Raji (cell line): Measurements from ENCODE around the gene ARHGAP26.

Experiments used
- POLR2A ChIP-seq: IDR thresholded peaks from 2 replicates; pipeline ENCODE4 v1.6.1; 2011; ENCODE audit warnings: low read depth, low read length, control low read depth; ENCODE audit not compliant: insufficient read depth

The ARHGAP26 gene

DNA sequence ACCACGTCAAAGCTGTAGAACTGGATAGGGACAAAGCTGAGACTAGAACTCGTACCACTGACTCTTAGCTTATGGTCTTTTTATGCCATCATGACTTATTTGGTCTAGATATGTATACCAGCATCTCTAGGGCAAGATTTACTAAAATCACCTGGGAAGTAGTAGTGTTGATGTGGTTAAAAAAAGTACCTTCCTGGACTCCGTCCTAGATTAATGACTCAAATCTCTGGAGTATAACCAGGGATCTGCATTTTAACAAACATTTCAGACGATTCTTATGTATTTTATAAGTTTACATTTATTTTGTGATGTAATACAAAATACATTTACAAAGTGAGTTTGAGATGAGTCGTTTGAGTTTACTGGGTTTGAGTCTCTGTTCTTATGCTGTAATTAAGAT, 68.7 kb downstream of the ARHGAP26 start:
- TF ChIP-seq POLR2A: no peak

DNA sequence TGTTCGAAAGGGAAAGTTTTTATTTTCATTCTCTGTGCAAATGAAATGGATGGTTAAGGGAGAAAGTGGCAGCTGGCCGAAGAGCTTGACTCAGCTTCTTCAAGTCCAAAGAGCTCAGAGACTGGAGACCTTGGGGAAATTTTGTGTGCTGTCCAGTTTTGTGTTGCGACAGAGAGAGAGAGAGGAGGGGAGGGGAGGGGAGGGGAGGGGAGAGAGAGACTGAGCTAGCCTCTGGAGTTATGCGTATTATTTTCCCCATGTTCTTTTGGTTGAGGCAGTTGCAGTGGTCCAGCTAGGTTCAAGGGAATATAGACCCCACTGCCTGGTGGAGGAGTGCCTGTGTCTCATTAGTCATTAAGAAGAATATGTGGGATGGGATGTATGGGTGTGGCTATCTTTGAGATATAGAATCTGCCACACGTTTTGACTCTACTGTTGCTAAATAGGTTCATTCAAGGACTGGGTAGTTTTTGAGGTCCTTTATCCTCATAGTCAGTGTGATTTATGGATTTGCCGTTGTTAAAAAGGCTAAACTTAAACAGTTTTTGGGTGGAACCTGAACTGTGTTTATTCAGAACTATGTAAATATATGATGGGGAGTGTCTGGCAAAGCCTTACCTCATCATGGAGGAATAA, 69.7 kb downstream of the ARHGAP26 start:
- no peak for TF ChIP-seq POLR2A

DNA sequence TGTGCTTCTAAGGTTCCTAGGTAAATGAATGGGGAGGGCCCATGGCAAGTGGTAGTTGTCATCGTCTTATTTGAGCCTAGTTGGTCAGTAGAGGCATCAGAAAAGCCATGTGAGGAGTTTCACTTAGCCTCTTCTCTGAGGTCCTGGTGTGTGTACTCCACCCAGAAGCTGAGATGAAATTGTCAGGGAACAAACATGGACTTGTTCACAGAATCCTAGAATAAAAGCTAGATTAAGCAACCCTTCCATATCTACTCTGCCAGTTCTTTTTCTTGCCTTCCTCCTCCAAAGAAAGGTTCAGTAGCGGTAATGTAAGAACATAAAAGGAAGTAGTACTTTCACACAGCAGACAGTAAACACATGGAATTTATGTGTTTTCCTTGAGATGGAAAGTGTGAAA, 70.4 kb downstream of the ARHGAP26 start:
- TF ChIP-seq POLR2A: no peak

DNA sequence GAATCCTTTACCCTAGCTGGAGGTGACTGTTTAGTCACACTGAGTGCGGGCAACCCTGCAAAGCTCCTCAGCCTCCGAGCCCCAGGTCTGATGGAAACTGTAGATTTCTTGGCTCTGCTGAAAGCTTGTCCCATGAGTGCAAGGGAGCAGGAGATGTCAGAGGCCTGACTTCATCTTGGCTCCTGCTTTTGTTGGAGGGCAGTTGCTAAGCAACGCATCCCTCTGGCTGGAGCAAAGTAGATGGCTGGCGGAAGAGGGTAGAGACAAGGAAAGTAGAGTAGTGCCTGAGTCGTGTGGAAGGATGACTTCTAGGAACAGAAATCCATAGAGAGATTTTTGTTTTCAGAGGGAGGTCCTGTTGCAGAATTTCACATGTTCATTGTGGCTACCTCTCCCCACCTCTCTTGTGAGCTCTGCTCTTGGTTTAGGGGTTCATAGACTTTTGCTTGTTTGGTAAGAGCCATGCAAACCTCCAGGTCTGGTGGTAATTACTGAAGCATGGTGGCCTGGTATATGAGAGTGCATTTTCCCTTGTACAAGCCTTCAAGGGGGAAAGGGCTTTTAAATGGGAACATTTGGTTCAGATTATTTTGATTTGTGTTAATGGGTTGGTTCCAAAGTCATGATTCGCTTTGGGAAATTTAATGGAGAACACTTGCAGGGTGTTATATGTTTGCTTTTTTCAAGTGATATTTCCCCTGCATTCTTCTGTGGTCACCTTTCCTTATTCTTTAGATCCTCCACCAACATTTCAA, 71.5 kb downstream of the ARHGAP26 start:
- TF ChIP-seq POLR2A: no peak

DNA sequence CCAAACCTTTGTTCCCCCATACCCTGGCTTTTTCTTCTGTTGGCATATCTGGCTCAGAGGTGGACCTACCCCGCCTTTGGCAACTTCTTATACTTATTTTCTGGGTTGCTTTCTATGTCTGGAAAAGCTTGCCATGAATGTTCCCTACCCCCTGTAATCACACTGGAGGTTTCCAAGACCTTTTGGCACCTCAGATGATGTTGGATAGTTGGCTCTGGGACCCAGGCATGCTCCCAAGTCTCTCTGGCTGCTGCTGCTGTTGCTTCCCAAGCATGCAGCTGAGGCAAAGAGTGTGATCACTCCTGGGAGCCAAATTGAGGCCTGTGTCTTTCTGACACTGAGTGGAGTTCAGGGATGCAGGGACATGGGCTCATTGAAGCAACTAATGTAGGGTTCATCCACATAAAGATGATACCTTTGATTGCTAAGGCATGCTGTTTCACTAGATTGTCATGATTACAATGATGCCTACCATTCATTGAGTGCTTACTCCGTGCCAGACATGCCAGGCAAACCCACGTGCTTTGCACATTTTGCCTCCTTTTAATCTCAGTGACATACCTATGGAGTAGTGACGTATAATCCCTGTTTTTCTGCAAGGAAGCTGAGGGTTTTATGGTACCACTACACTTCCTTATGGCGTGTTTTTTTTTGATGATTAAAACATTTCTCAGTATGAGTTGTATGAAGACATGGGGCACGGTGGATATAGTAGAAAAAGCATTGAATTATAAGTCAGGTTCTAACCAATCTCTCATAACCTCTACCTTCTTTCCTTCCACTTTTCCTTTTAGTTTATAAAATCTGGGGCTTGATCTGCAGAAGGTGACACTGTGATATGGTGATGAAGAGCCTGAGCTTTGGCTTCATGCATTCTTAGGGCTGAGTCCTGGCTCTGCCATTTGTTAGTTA, 73.1 kb downstream of the ARHGAP26 start:
- TF ChIP-seq POLR2A: no peak

DNA sequence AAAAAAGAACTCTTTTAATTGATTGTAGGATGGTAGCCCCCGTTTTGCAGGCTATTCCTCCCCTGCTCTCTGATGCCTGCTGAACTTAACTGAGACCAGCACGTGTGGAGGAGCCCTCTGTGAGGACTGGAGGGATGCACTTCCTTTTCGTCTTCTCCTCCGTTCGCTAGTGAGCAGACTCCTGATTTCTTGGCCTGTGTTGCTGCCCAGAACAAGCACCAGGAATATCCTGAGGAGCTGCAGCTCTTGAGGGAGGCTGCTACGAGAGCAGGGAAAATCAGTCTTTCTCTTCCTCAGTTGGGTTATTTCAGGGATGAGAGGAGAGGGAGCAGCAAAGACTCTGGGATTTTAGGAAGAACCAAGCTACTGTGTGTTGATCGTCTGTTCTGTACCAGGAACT, 74.7 kb downstream of the ARHGAP26 start:
- TF ChIP-seq POLR2A: no peak

DNA sequence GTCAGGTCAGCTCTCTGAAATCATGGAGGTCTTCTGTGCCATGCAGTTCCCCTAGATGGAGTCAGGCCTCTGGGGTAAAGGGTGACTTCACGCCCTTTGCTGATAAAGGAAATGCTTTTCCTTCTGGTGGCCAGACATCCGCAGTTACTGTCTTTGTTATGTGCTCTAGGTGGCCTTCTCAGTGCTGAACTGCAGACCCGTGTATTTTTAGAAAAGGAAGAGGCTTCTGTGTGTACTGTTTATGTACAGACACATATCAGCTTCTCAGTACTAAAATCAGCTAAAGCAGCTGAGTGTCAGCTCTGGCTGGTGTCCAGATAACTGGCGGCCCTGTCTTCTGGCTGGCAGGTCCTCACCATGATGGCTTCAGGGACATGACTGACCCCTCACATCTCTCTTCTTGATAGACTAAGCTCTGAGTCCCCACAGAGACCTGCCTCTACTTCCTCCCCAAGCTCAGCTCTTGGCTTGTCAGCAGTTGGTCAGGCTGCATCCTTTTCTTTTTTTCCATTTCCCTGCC, 75.3 kb downstream of the ARHGAP26 start:
- TF ChIP-seq POLR2A: no peak

DNA sequence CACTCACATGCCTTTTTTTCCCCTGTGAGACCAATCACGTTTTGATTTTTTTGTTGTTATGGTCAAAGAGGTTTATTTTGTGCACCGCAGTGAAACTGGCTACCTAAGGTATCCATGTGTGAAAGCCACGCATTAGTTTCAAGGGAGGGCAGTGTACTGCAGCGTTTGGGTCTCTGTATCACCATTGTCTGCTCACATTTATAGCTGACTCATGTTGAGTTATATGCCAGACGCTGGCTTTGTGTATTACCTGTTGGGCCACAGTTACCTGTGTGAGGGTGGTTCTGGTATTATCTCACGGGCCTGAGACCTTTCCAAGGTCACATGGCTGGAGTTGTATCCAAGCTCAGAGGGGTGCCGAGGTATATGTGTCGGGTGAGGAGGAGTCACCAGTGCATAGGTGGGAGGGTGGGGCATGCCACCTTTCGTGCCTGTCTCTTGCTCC, 75.8 kb downstream of the ARHGAP26 start:
- TF ChIP-seq POLR2A: no peak

DNA sequence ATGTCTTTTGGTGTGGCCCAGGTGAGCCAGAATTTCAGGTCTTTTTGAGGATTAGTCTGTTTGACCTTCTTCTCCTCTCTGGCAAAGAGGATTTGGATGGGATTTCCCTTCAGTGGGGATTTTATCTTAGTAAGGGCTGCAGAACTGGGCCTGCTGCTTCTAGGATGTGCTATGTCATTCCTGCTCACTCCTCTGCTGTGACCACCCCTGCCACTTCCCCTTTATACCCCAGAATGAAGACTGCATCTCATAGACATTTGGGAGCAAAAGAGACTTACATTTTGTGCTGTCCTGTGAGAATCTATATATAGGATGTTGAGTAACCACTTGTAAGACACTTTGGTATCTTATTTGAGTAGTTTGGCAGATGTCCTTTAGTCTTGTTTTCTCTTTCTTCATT, 76.2 kb downstream of the ARHGAP26 start:
- TF ChIP-seq POLR2A: no peak

DNA sequence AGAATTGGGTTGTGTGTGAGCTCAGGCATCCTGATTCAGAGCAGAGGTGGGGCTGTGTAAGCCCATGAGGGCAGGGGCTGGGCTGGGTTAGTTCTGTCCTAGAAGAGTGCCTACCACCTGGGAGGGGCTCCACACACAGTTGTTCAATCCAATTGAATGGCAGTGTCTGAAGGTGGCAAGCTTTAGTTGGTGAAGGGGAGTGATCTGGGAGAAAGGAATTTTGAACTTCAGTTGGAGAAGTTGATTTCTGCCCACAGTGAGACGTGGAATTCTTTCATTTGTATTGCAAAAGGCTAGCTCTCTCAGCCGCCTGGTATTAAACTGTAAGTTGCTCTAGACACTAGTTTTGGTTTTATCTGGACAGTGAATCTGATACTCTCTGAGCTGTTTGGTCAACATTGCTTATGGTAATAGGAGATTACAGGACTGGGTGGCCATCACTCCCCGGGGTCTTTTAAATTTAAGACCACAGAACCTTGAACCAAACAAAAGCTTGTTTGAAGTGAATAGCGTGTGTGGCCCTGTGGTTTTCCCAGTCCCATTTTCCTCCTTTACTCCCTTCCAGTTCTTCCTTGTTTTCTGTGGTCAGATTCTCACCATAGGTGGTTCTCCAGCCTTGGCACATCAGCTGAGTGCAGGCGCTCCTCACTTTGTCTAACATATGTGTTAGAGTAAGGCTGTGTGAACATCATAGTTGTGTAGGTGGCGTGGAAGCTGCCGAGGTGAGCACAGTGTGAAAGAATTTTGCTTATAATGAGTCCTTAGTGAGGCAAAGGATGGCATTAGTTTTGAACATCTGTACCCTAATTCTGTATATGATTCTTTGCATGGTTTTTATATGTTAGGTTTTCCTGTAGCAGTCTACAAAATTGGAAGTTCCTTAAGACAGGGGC, 78.0 kb downstream of the ARHGAP26 start:
- TF ChIP-seq POLR2A: no peak

DNA sequence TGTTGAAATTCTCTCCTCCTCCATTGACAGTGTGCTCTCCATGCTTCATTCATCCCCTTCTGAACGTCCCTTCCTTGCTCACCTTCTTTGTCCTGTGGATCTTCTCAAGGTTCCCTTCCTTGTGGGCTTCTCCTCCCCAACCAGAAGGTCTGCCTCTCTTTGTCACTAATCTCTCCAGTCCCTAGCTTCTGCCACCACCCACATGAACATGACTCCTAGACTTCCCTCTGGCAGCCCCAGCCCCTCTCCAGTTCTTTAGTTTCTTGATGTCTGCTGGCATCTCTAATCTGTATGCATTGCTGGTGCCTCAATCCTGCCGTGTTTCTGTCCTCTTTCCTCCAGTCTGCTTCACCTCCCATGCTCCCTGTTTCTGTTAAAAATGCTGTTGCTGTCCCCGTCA, 79.3 kb downstream of the ARHGAP26 start:
- TF ChIP-seq POLR2A: no peak

DNA sequence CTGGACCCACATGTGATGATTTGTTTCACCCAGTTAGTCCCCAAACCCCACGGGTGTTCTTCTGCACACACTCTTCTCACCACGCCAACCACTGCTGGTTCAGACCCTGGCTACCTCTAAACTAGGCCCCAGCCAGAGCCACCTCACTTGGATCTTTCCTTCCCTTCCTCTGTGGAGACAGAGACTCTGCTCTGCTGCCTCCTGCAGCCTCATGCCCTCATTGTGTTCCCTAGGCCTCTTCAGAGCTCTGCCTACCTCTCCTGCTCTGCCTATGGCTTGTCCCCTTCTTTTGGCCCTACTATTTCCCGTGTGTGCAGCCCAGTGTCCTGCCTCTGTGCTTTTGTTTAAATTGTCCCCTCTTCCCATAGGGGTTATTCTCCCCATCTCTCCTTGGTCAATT, 79.7 kb downstream of the ARHGAP26 start:
- TF ChIP-seq POLR2A: no peak

DNA sequence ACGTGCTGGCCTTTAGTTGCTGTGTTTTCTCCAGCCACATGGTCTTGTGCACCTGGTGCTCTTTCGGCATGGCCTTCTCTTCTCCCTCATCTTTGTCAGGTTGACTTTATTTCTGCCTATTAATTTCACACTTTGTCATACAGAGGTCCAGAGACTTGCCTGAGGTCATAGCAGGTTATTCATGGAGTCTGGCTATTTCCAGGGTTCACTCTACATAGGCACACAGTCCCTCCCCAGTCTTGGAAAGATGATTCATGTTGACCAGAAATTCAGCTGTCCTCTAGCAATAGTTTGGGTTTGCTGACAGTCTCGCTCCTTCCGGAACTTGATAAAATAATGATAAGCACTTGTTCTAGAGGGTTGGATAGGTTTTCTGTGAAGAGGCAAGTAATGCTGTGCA, 81.6 kb downstream of the ARHGAP26 start:
- no peak for TF ChIP-seq POLR2A

DNA sequence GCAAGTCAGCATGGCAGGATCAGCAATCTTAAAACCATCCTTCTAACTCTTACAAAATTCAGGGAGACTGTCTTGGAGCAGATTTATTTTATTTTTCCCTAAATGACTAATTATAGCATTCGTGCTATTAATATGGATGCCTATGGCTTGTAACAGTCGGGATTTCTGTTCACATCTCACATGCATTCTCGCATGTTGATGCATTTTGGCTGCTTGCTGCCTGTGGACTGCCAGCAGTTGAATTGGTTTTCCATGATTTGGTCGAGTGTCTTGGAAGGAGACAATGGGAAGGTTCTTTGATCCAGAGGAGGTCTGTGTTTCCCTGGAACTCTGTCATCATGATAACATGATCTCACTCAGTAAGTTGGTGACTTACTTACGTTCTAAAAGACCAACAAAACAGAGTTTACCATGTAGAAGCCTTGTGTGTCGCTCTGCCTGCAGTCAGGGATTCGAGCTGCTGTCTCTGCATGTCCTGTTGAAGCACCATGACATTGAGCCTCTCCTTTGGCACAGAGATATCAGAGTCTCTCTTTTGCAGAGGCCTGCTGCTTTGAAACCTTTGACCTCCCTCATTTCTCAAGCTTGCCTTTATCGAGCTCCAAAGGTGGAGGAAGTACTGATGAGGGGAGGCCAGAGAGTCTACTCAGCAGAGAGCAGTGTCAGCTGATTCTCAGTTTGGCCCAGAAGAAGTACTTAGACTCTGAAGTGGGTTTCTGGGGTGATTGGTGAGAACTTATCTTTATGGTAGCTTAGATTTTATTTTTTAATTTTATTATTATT, 82.4 kb downstream of the ARHGAP26 start:
- no peak for TF ChIP-seq POLR2A

DNA sequence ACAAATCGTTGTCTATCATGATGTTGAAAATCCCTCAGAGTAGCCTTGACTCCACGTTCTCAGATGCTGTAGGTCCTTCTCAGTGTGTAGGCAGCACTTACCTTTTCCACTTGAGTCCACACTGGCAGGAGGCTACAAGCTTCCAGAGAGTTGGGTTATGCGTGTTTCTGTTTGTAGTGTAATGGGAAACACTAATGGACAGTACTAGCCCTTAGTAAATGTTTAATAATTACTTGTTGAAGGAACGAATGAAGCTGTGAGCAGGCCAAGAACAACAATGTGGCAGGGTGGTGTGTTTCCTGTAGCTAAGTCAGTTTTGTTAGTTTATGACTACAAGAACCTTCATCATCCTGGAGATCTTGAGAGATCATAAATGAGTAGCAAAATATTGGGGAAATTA, 83.5 kb downstream of the ARHGAP26 start:
- no peak for TF ChIP-seq POLR2A
